H1 (cell line): ENCODE measurements around the gene GABRA6. TPM values are rescaled to one million over a fixed set of nuclear protein-coding genes. Genes with fewer than 3 reads are reported as not detected.

Experiments used
- CTCF ChIA-PET: fragments of 300-600 bp; sonication (Branson Sonifier 250); formaldehyde crosslinking; loops from one replicate; lab custom pipeline; 2021; ENCODE audit not compliant: partially characterized antibody; lab: Charles Lee
- POLR2A ChIA-PET: fragments of 300-600 bp; sonication (Branson Sonifier 250); formaldehyde crosslinking; loops from one replicate; lab custom pipeline; 2021; ENCODE audit warnings: inconsistent platforms; ENCODE audit not compliant: partially characterized antibody; lab: Charles Lee
- DNase-seq, 2 experiments: peaks; one replicate each; pipeline versions ENCODE4 v3.0.0 to v3.0.0-alpha.2; 2010 to 2022; ENCODE audit warnings: low spot score in 2 of 2, low read depth in 1 of 2, mixed read lengths in 1 of 2
- FAIRE-seq: peaks from 2 replicates; lab custom pipeline; 2011; peaks lifted over from hg19 to GRCh38; lab: Jason Lieb, UNC
- H2AFZ ChIP-seq: 2 replicates; pipeline ENCODE4 v1.8.1; 2012; ENCODE audit warnings: low read length, inconsistent platforms
- H2AK5ac ChIP-seq: 2 replicates; pipeline ENCODE4 v1.6.1; 2013; ENCODE audit warnings: low read depth, low read length
- H2BK120ac ChIP-seq: replicated peaks from 2 replicates; pipeline ENCODE3; 2013; ENCODE audit warnings: low read depth, low read length, inconsistent platforms
- H2BK12ac ChIP-seq: 2 replicates; pipeline ENCODE4 v1.6.1; 2013; ENCODE audit warnings: low read depth, low read length
- H2BK15ac ChIP-seq: 2 replicates; pipeline ENCODE4 v1.6.1; 2013; ENCODE audit warnings: low read length
- H2BK20ac ChIP-seq: 2 replicates; pipeline ENCODE4 v1.6.1; 2013; ENCODE audit warnings: low read length
- H2BK5ac ChIP-seq: 2 replicates; pipeline ENCODE4 v1.6.1; 2013; ENCODE audit warnings: low read depth, low read length
- H3K14ac ChIP-seq: 2 replicates; pipeline ENCODE4 v1.6.1; 2013; ENCODE audit warnings: inconsistent platforms; ENCODE audit not compliant: insufficient read length
- H3K18ac ChIP-seq: 2 replicates; pipeline ENCODE4 v1.6.1; 2013; ENCODE audit warnings: low read length; ENCODE audit errors: extremely low read depth
- H3K23ac ChIP-seq: 2 replicates; pipeline ENCODE4 v1.6.1; 2013; ENCODE audit warnings: inconsistent platforms; ENCODE audit not compliant: insufficient read length
- H3K23me2 ChIP-seq: 2 replicates; pipeline ENCODE4 v1.6.1; 2013; ENCODE audit warnings: low read depth, low read length
- H3K27ac ChIP-seq: 2 replicates; pipeline ENCODE4 v1.6.1; 2011; ENCODE audit warnings: low read depth, low read length, inconsistent platforms
- H3K27me3 ChIP-seq, 4 experiments: replicated peaks in 1 of 4; 1 replicate in 1 of 4; 2 replicates in 3 of 4; pipeline versions ENCODE4 v1.6.1 to v1.8.1; 2011 to 2013; ENCODE audit warnings: low read length in 3 of 4, mild to moderate bottlenecking in 3 of 4, inconsistent platforms in 2 of 4, mixed read lengths in 2 of 4, moderate library complexity in 1 of 4; ENCODE audit not compliant: control insufficient read depth in 3 of 4, insufficient read depth in 3 of 4; ENCODE audit errors: extremely low read depth in 1 of 4
- H3K36me3 ChIP-seq, 4 experiments: 2 replicates each; pipeline versions ENCODE4 v1.6.1 to v1.8.1; 2011 to 2013; ENCODE audit warnings: mild to moderate bottlenecking in 4 of 4, low read length in 3 of 4, moderate library complexity in 2 of 4, control low read depth in 1 of 4, inconsistent platforms in 1 of 4; ENCODE audit not compliant: insufficient read depth in 4 of 4, control insufficient read depth in 2 of 4
- H3K4ac ChIP-seq: replicated peaks from 2 replicates; pipeline ENCODE3; 2013; ENCODE audit warnings: low read length, low read depth, mixed read lengths, inconsistent platforms; ENCODE audit not compliant: insufficient read length
- H3K4me1 ChIP-seq, 4 experiments: replicated peaks in 1 of 4; 1 replicate in 1 of 4; 2 replicates in 3 of 4; pipeline versions ENCODE4 v1.6.1 to v1.8.1; 2011 to 2013; ENCODE audit warnings: low read length in 3 of 4, inconsistent platforms in 2 of 4, mixed read lengths in 1 of 4; ENCODE audit not compliant: insufficient read depth in 4 of 4, control insufficient read depth in 3 of 4
- H3K4me2 ChIP-seq, 2 experiments: 2 replicates each; pipeline versions ENCODE4 v1.6.1 to v1.8.1; 2011 to 2013; ENCODE audit warnings: low read depth in 2 of 2, low read length in 2 of 2, control low read depth in 1 of 2, inconsistent platforms in 1 of 2, mild to moderate bottlenecking in 1 of 2; ENCODE audit not compliant: insufficient read depth in 1 of 2
- H3K4me3 ChIP-seq, 4 experiments: fragments of 200-600, 300-600 bp in 1 of 4; sonication (generic), shearing (Covaris generic), sonication (Bioruptor Twin) in 1 of 4; 2 replicates each; pipeline versions ENCODE4 v1.5.1 to v1.8.1; 2011 to 2016; ENCODE audit warnings: low read length in 4 of 4, low read depth in 3 of 4, control low read depth in 2 of 4, inconsistent platforms in 2 of 4, mild to moderate bottlenecking in 2 of 4, mixed read lengths in 1 of 4, moderate library complexity in 1 of 4; ENCODE audit not compliant: insufficient read depth in 2 of 4; ENCODE audit errors: extremely low read depth in 1 of 4
- H3K56ac ChIP-seq: replicated peaks from 2 replicates; pipeline ENCODE3; 2013; ENCODE audit warnings: low read depth, mild to moderate bottlenecking, mixed read lengths, low read length, inconsistent platforms; ENCODE audit not compliant: insufficient read length
- H3K79me1 ChIP-seq: 2 replicates; pipeline ENCODE4 v1.6.1; 2013; ENCODE audit warnings: low read depth, low read length, control low read depth
- H3K79me2 ChIP-seq, 2 experiments: 2 replicates each; pipeline versions ENCODE4 v1.6.1 to v1.8.1; 2012 to 2013; ENCODE audit warnings: low read length in 2 of 2, mild to moderate bottlenecking in 2 of 2, inconsistent platforms in 1 of 2; ENCODE audit not compliant: insufficient read depth in 2 of 2, control insufficient read depth in 1 of 2
- H3K9ac ChIP-seq, 4 experiments: replicated peaks in 1 of 4; 1 replicate in 1 of 4; 2 replicates in 3 of 4; pipeline versions ENCODE4 v1.6.1 to v1.8.1; 2011 to 2013; ENCODE audit warnings: low read depth in 3 of 4, low read length in 3 of 4, control low read depth in 2 of 4, mild to moderate bottlenecking in 2 of 4, moderate library complexity in 2 of 4, inconsistent platforms in 1 of 4; ENCODE audit errors: extremely low read depth in 1 of 4
- H3K9me3 ChIP-seq, 2 experiments: 2 replicates each; pipeline versions ENCODE4 v1.6.1 to v1.8.1; 2012 to 2013; ENCODE audit warnings: mild to moderate bottlenecking in 2 of 2, moderate library complexity in 2 of 2, control low read depth in 1 of 2, inconsistent platforms in 1 of 2, low read depth in 1 of 2, low read length in 1 of 2, mixed read lengths in 1 of 2; ENCODE audit not compliant: insufficient read depth in 2 of 2
- H4K20me1 ChIP-seq, 2 experiments: replicated peaks in 1 of 2; 2 replicates each; pipeline versions ENCODE3 to v1.8.1; 2011 to 2013; ENCODE audit warnings: inconsistent platforms in 2 of 2, low read length in 2 of 2, mild to moderate bottlenecking in 1 of 2; ENCODE audit not compliant: insufficient read depth in 2 of 2, control insufficient read depth in 1 of 2
- H4K5ac ChIP-seq: 2 replicates; pipeline ENCODE4 v1.6.1; 2013; ENCODE audit warnings: low read length, low read depth, mixed read lengths, inconsistent platforms; ENCODE audit not compliant: insufficient read length
- H4K8ac ChIP-seq: 2 replicates; pipeline ENCODE4 v1.8.0; 2013; ENCODE audit warnings: mild to moderate bottlenecking, moderate library complexity, low read length, inconsistent platforms; ENCODE audit not compliant: insufficient read depth; ENCODE audit errors: extremely low read depth
- H4K91ac ChIP-seq: replicated peaks from 2 replicates; pipeline ENCODE3; 2013; ENCODE audit warnings: low read length, mixed read lengths, inconsistent platforms; ENCODE audit not compliant: insufficient read length
- ASH2L ChIP-seq: fragments of 200-600, 300-600 bp; sonication (generic); IDR thresholded peaks from one replicate; pipeline ENCODE4 v1.7.1; 2017; ENCODE audit warnings: low read length
- CHD1 ChIP-seq: IDR thresholded peaks from 2 replicates; pipeline ENCODE4 v1.6.1; 2012; ENCODE audit warnings: low read depth, low read length, improper control_type of control experiment
- CTBP2 ChIP-seq: IDR thresholded peaks from 2 replicates; pipeline ENCODE4 v1.7.0; 2011; ENCODE audit warnings: borderline replicate concordance, mild to moderate bottlenecking, moderate library complexity, mixed read lengths, low read length; ENCODE audit not compliant: insufficient read depth, insufficient read length
- EZH2 ChIP-seq: fragments of 200-600 bp; sonication (generic); IDR thresholded peaks from 2 replicates; pipeline ENCODE4 v1.7.1; 2012; ENCODE audit warnings: low read depth, mild to moderate bottlenecking, moderate library complexity, low read length, inconsistent platforms; ENCODE audit not compliant: severe bottlenecking
- HDAC6 ChIP-seq: IDR thresholded peaks from one replicate; pipeline ENCODE4 v1.7.1; 2012; ENCODE audit warnings: low read depth, mild to moderate bottlenecking, inconsistent platforms, low read length, moderate library complexity
- RNF2 ChIP-seq: fragments of 200-900, 300-1000 bp; sonication (generic); IDR thresholded peaks from 2 replicates; pipeline ENCODE4 v1.7.1; 2016; ENCODE audit warnings: borderline replicate concordance, low read depth, mild to moderate bottlenecking, antibody characterized with exemption, low read length; ENCODE audit not compliant: poor library complexity, severe bottlenecking; ENCODE audit errors: missing control alignments
- SIRT6 ChIP-seq: IDR thresholded peaks from one replicate; pipeline ENCODE4 v1.7.1; 2012; ENCODE audit warnings: low read length, inconsistent platforms
- WGBS, 2 experiments: shearing (Covaris generic) in 1 of 2; methylation state at CpG; one replicate each; pipeline versions ENCODE4 v1.1.6 to v1.1.7; 2013 to 2015; ENCODE audit warnings: low lambda C conversion rate in 2 of 2, mixed read lengths in 2 of 2, inconsistent platforms in 1 of 2, low coverage in 1 of 2, missing lambda C conversion rate in 1 of 2; ENCODE audit not compliant: insufficient replicate concordance in 2 of 2, insufficient coverage in 1 of 2, insufficient read length in 1 of 2; ENCODE audit errors: extremely low coverage in 1 of 2, missing lambda C conversion rate in 1 of 2; 5-methylcytosine and 5-hydroxymethylcytosine counted together
- polyA plus RNA-seq, 7 experiments: library from polyadenylated mRNA; depleted of rRNA in 3 of 7; stranded (reverse) in 5 of 7; unstranded in 2 of 7; fragments of >200 nt in 5 of 7; fragments of 200-250 nt in 2 of 7; gene quantifications; 1 replicate in 5 of 7; 2 replicates in 1 of 7; 4 replicates in 1 of 7; pipeline versions ENCODE4 v1.2.1 to v1.2.3, GENCODE V29; 2011 to 2013; ENCODE audit warnings: missing spikeins in 2 of 7, mixed read lengths in 2 of 7
- total RNA-seq: library from RNA; stranded (reverse); fragmentation: NEBNext Ultra II Directional; extraction: Animal tissue kit (Norgen Biotek cat#: 25700); gene quantifications from 2 replicates; pipeline ENCODE4 v1.2.1, GENCODE V29; 2021
- TF ChIP-seq, protein P1 (sequence below): IDR thresholded peaks from 2 replicates; pipeline ENCODE4 v1.6.1; 2011; ENCODE audit warnings: low read depth, mild to moderate bottlenecking, low read length; ENCODE audit not compliant: insufficient read depth

Gene GABRA6
- total and polyA plus RNA-seq, 2 of the 8 experiments (the other 6 are each of a cell fraction or from before 2014, with no cell fraction given): not detected

GRCh38 chr5:161709239-161709638 is 23.7 kb downstream of the GABRA6 start:
- Histone ChIP-seq H3K27me3 (no peaks in the 10 kb centered on the region), H3K4me3 (no peak overlapping the region), H3K79me2 (no peaks in the 10 kb centered on the region), H3K14ac (no peak overlapping the region), H2BK5ac (no peak overlapping the region), H2BK15ac (no peak overlapping the region), H3K79me1 (no peaks in the 10 kb centered on the region), H3K18ac (no peak overlapping the region), H3K23ac (no peak overlapping the region), H2AFZ (no peak overlapping the region), H4K5ac (no peak overlapping the region), H3K4me2 (no peak overlapping the region), H3K23me2 (no peaks in the 10 kb centered on the region), H2BK120ac (no peak overlapping the region), H3K4me1 (0 out of 7 replicates have a peak, but pooled peaks cover 0 to 2% (median 0%) of the 10 kb centered on the region in 4 experiments), H2BK12ac (no peak overlapping the region), H3K9ac (no peak overlapping the region), H2BK20ac (no peak overlapping the region), H4K8ac (no peak overlapping the region), H3K56ac (no peak overlapping the region), H4K20me1 (no peaks in the 10 kb centered on the region), H2AK5ac (no peak overlapping the region), H3K4ac (no peak overlapping the region), H3K27ac (no peak overlapping the region), H3K36me3 (no peaks in the 10 kb centered on the region), H3K9me3 (no peaks in the 10 kb centered on the region), H4K91ac (no peak overlapping the region)
- ChIA-PET POLR2A (no interaction called here), CTCF (no interaction called here)
- FAIRE-seq (no peak), DNase-seq (no peak)
- 91% methylated on average over 5 of the region's 5 CpGs; no CpG with 5 or more reads in 1 of the 2 experiments for WGBS, 2 experiments
- TF ChIP-seq, protein P1, sequence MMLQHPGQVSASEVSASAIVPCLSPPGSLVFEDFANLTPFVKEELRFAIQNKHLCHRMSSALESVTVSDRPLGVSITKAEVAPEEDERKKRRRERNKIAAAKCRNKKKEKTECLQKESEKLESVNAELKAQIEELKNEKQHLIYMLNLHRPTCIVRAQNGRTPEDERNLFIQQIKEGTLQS: no peak
- no peak for TF ChIP-seq HDAC6
- TF ChIP-seq SIRT6: no peak
- TF ChIP-seq CHD1: no peak
- TF ChIP-seq EZH2: no peak
- TF ChIP-seq ASH2L: no peak
- no peak for TF ChIP-seq RNF2
- no peak for TF ChIP-seq CTBP2
